GM12873 (cell line): Measurements from ENCODE around the gene TECR.

Experiments used
- CTCF ChIP-seq: IDR thresholded peaks from 2 replicates; pipeline ENCODE4 v1.5.1; 2012; ENCODE audit warnings: low read depth, mild to moderate bottlenecking, moderate library complexity, low read length, control low read depth; ENCODE audit not compliant: insufficient read depth; ENCODE audit errors: missing control alignments

Gene TECR

GRCh38 chr19:14514215-14514863, 15.1 kb upstream of the TECR start:
- no peak for TF ChIP-seq CTCF

GRCh38 chr19:14515501-14516047, 13.8 kb upstream of the TECR start:
- no peak for TF ChIP-seq CTCF

GRCh38 chr19:14516048-14516534, 13.3 kb upstream of the TECR start:
- no peak for TF ChIP-seq CTCF

GRCh38 chr19:14516746-14517438, 12.5 kb upstream of the TECR start:
- TF ChIP-seq CTCF, result no peak

- TF ChIP-seq CTCF, result no peak
These were observed 12.0 kb upstream of the TECR start for GRCh38 chr19:14517446-14517839.

GRCh38 chr19:14517840-14518505, 11.4 kb upstream of the TECR start, which contains the start of gene DNAJB1:
Gene DNAJB1 (minus strand): TSS chr19:14518397. CDS start chr19:14518349, 48 bp downstream.
- no peak for TF ChIP-seq CTCF

GRCh38 chr19:14519245-14519859, 10.0 kb upstream of the TECR start:
- no peak for TF ChIP-seq CTCF
